Muscle of arm (tissue), 12 donors: Measurements from ENCODE around the gene GBA2. TPM values are rescaled to one million over a fixed set of nuclear protein-coding genes. Genes with fewer than 3 reads are reported as not detected.

Experiments
- DNase-seq: peaks from one replicate; pipeline ENCODE4 v3.0.0-alpha.2; 2013
- polyA plus RNA-seq, 12 donors: library from polyadenylated mRNA; unstranded; fragments of 120-200 nt; gene quantifications; one replicate each; pipeline ENCODE4 v1.2.1, GENCODE V29; 2013; ENCODE audit not compliant: insufficient read length in 12 of 12

GBA2 gene
- polyA plus RNA-seq, 12 donors: 33.9 to 87.1 (median 55.8) TPM; not detected in 1

- DNase-seq: no peak
These were observed 31.7 kb downstream of the GBA2 start for GRCh38 chr9:35717132-35717870.

- no peak for DNase-seq
These were observed 32.8 kb downstream of the GBA2 start for GRCh38 chr9:35716230-35716629.

DNA sequence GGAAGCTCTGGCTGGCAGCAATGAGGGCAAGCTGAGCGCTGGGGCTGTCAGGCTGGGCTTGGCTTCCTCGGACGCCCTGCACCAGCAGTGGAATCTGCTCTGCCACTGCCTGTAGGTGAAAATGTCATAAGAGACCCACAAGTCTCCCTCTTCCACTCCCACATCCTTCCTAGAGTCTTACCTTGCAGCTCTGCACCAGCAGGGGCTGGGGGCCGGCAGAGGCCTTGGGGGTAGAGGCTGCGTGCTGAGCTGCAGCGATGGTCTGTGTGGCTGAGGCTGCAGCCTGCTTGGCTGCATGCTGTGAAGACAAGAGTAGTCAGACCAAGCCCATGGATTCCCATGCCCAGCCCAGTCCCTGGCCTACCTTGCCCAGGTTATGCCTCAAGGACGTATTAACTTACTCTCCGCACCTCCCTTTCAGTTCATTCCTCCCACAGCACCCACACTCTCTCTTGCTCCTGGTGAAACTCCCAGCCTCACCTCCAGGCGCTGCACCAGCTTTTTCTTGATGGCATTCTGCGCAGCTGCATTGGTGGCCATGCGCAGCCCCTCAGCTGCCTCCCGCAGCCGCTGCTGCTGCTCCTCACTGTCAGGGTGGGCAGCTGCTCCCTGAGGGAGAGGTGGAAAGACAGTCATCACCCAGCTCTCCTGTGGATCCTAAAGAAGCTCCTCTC, 34.3 kb downstream of the GBA2 start:
- no peak for DNase-seq

GRCh38 chr9:35714123-35714522, 34.9 kb downstream of the GBA2 start:
- DNase-seq: no peak

- DNase-seq: no peak
These were observed 35.5 kb downstream of the GBA2 start for GRCh38 chr9:35713578-35713977.

- no peak for DNase-seq
These were observed 36.1 kb downstream of the GBA2 start for GRCh38 chr9:35712762-35713400.

- no peak for DNase-seq
These were observed 37.3 kb downstream of the GBA2 start for GRCh38 chr9:35711501-35712428.

GRCh38 chr9:35710818-35711500, 38.1 kb downstream of the GBA2 start:
- DNase-seq: no peak

DNA sequence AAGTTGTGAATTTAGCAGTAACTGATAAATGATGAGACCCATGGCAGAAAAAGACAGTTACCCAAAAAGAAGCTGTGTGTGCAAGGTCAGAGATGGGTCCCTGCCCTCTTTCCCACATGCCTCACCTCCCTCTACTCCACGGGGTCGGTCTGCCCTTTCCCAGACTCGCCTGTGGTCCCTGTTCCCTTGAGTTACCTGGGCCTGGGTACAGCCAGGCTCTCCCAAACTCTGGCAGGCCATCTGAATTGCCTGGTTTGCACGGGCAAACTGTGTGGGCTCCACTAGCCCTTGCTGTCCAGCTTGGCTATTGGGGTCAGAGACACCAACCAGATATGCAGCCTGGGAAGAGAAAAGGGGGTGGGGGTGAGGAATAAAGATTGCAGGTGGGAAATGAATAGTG, 40.9 kb downstream of the GBA2 start:
- no peak for DNase-seq

- DNase-seq: no peak
These were observed 42.1 kb downstream of the GBA2 start for GRCh38 chr9:35706951-35707350.

- no peak for DNase-seq
These were observed 43.1 kb downstream of the GBA2 start for GRCh38 chr9:35705836-35706430.

DNA sequence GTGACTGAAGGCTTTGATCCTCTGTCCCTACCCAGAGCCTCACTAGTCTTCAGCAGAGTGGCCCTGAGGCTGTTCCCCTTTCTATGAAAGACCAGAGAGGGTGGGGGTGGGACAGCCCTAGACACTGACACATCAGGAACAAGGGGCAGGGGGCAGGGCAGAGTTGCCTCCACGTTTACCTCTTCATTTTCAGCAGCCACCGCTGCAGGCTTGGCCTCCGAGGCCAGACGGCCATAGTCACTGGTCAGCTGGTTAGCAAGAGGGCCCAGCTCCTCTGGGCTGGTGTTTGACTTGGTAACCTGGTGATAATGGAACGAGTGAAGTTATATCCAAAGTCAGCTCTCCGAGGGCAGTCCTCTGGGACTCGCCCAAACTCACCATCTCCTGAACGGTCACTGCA, 43.7 kb downstream of the GBA2 start:
- no peak for DNase-seq

DNA sequence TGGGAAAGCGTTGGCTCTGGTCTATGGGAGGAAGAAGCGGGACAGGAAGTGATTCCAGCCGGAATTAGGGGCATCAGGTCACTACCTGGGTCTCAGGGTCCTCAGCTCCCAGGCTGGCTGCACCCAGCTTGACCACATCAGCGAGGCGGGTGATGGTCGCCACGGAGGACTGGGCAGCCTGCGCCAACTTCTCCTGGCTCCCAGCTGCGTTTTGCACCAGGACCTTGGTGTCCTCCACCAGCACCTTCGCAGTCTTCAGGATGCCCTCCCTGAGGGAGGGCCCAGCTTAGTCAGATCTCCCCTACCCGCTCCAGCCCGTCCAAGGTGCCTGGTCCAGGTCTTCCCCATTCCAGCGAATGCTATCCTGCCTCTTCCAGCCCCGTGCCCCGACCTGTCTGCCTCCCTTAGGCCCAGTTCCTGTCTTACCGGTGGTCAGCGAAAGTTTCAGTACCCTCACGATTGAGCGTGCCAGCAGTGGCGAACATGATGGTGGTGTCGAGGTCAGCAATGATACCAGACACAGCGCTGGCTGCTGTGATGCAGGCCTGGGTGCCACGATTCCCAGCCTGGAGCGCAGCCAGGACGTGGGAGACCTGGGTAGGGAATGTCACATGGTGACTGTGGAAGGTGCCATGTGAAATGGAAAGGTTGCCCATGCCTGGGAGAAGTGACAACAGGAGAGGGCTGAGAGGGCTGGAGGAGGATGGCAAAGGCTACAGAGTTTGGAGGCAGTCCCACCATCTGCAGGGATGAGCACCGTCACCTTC, 44.9 kb downstream of the GBA2 start:
- DNase-seq: no peak

- no peak for DNase-seq
These were observed 46.3 kb downstream of the GBA2 start for GRCh38 chr9:35702696-35703095.

- no peak for DNase-seq
These were observed 48.1 kb downstream of the GBA2 start for GRCh38 chr9:35700942-35701341.

- no peak for DNase-seq
These were observed 49.0 kb downstream of the GBA2 start for GRCh38 chr9:35700031-35700430.

- DNase-seq: no peak
These were observed 50.8 kb downstream of the GBA2 start for GRCh38 chr9:35698231-35698630.

DNA sequence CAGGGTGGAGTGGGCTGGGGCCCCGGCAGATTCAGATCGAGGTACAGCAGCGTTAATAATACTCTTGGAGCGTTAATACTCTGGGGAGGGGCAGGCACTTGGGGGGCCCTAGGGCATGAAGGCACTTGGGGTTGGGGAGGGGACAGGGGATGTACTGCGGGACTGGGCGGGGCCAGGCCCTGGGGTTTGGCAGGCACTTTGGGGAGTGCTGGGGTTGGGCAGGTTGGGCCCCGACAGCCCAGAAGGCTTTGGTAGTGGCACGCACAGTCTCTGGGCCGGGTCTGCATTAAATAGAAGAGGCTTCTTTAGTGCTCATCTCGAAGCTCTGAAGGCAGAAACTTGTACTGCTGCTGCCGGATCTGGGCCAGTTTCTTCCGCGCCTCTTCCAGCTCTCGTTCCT, 51.5 kb downstream of the GBA2 start:
- DNase-seq: no peak

DNA sequence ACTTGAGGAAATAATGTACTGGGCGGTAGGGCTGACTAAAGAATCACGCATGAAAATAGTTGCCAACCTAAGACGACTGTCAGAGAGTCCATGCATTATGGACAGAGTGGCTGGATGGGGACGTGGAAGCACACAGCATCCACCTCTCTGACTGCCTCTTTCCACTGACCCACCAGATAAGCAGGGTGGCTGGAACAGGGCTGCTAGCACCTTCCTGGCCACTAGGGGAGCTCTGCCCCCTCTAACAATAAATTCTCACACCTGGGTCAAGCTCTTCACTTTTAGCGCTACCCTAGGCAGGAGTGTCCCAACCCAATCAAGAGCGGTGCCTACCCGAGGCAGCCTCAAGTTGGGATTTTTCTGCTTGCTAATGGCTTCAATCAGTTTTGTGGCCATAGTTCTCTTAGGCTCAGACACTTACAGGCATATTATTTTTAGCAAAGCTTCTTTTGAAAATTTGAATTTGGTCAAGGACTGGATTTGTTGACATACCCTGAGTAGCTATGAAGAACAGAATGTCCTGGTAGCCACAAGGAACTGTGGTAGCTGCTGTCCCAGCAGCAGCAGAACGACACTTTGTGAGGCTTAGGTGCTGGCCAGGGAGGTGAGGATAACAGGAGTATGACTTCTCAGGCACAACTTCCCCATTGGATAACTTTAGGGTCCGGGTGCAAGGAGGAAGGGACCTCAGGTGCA, 52.4 kb downstream of the GBA2 start:
- no peak for DNase-seq
